ENCODE measurements around the gene HSPG2.

GRCh38 chr1:21913763-21914162, 23.3 kb downstream of the HSPG2 start:
- TF ChIP-seq CTCF (IDR thresholded peaks at IDR 0.05; ENCODE audit: poor library complexity) (no peak), EZH2phosphoT487 (IDR thresholded peaks at IDR 0.05; ENCODE audit: low read depth, severe bottlenecking, unreplicated experiment) (no peak)
